ENCODE measurements around the gene FBXO36. TPM values are rescaled to one million over a fixed set of nuclear protein-coding genes. Genes with fewer than 3 reads are reported as not detected.

The FBXO36 gene
- total and polyA plus RNA-seq, 2 of the 8 experiments (the other 6 are each of a cell fraction or from before 2014, with no cell fraction given) = 3.4 TPM

- TF ChIP-seq RAD21 (IDR thresholded peaks at IDR 0.05 in 1 of 2, conservative IDR thresholded peaks at IDR 0.05 in 1 of 2; ENCODE audit: low read depth in 2 of 2, low read length in 2 of 2) (no peak), KDM5A (IDR thresholded peaks at IDR 0.05; ENCODE audit: low read length) (no peak), CEBPB (IDR thresholded peaks at IDR 0.05; ENCODE audit: low read depth, low read length) (no peak)
Measured at GRCh38 chr2:229921101-229921891, 1.0 kb upstream of the FBXO36 start (continued).
